ENCODE measurements around the gene NLRX1.
A peak's percentile ranks its signal among the peaks of the same experiment; 100 is the strongest.
"Not testable (repeated sequence)": the region's sequence is repeated elsewhere in the genome, so short reads cannot be mapped to it uniquely, and the experiment has no call there.

NLRX1 gene

GRCh38 chr11:119180729-119181676, 12.5 kb downstream of the NLRX1 start:
- no peak for DNase-seq
- in situ Hi-C loops (cut with HindIII; ENCODE audit: low pct_ligation_motif_present, low pct_unique_long_range_greater_than_20kb, low sequenced_read_pairs), result no loop called here

- DNase-seq, result no peak
- in situ Hi-C loops (cut with HindIII; ENCODE audit: low pct_ligation_motif_present, low pct_unique_long_range_greater_than_20kb, low sequenced_read_pairs), result no loop called here
Observed at GRCh38 chr11:119181677-119182412, 13.3 kb downstream of the NLRX1 start.

DNA sequence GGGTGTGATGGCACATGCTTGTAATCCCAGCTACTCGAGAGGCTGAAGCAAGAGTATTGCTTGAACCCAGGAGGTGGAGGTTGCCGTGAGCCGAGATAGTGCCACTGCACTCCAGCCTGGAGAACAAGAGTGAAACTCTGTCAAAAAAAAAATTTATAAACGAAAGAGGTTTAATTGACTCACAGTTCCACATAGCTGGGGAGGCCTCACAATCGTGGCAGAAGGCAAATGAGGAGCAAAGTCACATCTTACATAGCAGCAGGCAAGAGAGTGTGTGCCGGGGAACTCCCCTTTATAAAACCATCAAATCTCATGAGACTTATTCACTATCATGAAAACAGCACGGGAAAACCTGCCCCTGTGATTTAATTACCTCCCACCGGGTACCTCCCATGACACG, 15.9 kb downstream of the NLRX1 start:
- in situ Hi-C loops (cut with HindIII; ENCODE audit: low pct_ligation_motif_present, low pct_unique_long_range_greater_than_20kb, low sequenced_read_pairs); DNase-seq: not testable (repeated sequence)

DNA sequence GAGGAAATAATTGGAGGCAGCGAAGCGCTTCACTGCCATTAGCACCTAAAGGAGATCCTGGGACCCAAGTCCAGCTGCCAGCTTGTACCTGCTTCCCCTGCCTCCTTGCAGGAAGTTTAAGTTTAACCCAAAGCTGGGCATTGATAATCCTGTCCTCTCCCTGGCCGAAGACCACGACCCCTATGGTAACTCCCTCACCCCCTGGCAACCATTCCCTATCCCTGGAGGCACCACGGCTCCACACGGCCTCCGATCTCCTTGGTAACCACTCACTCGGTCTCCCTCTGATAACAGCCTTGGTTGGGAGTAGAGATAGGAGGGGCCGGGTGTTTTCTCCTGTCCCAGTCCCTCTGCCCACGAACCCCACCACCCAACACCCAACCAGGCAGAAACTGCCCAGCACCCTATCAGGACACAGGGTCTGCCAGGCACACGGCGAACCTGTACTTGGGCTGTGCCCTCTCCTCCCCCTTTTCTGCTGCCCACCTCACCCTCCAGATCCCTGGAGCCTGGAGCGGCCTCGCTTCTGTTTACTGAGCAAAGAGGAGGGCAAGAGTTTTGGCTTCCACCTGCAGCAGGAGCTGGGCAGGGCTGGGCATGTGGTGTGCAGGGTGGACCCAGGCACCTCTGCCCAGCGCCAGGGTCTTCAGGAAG, 17.6 kb downstream of the NLRX1 start:
- in situ Hi-C loops (cut with HindIII; ENCODE audit: low pct_ligation_motif_present, low pct_unique_long_range_greater_than_20kb, low sequenced_read_pairs), result no loop called here
- DNase-seq, result no peak

GRCh38 chr11:119187123-119187892, 18.8 kb downstream of the NLRX1 start:
- no peak for DNase-seq
- in situ Hi-C loops (cut with HindIII; ENCODE audit: low pct_ligation_motif_present, low pct_unique_long_range_greater_than_20kb, low sequenced_read_pairs), result no loop called here

DNA sequence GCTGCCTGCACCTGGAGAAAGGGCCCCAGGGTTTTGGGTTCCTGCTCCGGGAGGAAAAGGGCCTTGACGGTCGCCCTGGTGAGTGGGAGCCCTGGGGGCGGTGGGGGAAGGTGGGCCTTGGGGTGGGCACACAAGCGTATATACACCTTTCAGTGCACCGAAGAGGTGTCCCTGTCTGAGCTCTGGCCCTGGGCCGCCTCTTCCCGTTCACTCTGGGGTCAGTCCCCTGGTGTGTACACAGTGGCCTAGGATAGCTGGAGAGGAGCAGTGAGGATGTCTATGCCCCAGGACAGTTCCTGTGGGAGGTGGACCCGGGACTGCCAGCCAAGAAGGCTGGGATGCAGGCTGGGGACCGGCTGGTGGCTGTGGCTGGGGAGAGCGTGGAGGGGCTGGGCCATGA, 19.5 kb downstream of the NLRX1 start:
- in situ Hi-C loops (cut with HindIII; ENCODE audit: low pct_ligation_motif_present, low pct_unique_long_range_greater_than_20kb, low sequenced_read_pairs), result no loop called here
- no peak for DNase-seq

GRCh38 chr11:119188887-119189286, 20.4 kb downstream of the NLRX1 start:
- no peak for DNase-seq
- in situ Hi-C loops (cut with HindIII; ENCODE audit: low pct_ligation_motif_present, low pct_unique_long_range_greater_than_20kb, low sequenced_read_pairs), result no loop called here

GRCh38 chr11:119189393-119189792, 20.9 kb downstream of the NLRX1 start:
- no peak for DNase-seq
- in situ Hi-C loops (cut with HindIII; ENCODE audit: low pct_ligation_motif_present, low pct_unique_long_range_greater_than_20kb, low sequenced_read_pairs), result no loop called here

DNA sequence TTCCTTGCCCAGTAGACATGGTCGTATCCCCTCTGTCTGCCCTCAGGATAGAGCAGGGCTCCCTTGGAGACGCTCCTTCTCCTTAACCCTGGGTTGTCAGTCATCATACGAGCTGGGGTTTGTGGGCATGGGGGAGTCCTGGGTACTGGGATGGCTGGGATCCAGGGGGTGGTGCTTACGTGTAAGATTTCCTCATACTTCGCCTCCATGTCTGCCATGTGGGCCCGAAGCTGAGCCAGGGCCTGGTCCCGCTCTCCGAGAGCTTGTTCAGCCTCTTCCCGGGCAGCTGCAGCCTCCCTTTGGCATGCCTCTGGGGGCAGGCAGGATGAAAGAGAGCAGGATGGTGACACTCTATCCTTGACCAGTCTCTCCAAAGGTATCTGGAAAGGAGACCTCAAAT, 22.0 kb downstream of the NLRX1 start:
- in situ Hi-C loops (cut with HindIII; ENCODE audit: low pct_ligation_motif_present, low pct_unique_long_range_greater_than_20kb, low sequenced_read_pairs), result no loop called here
- DNase-seq, result no peak

- in situ Hi-C loops (cut with HindIII; ENCODE audit: low pct_ligation_motif_present, low pct_unique_long_range_greater_than_20kb, low sequenced_read_pairs); DNase-seq: not testable (repeated sequence)
Observed at GRCh38 chr11:119191265-119191664, 22.7 kb downstream of the NLRX1 start.

GRCh38 chr11:119192111-119192510, 23.6 kb downstream of the NLRX1 start:
- in situ Hi-C loops (cut with HindIII; ENCODE audit: low pct_ligation_motif_present, low pct_unique_long_range_greater_than_20kb, low sequenced_read_pairs), result no loop called here
- no peak for DNase-seq

DNA sequence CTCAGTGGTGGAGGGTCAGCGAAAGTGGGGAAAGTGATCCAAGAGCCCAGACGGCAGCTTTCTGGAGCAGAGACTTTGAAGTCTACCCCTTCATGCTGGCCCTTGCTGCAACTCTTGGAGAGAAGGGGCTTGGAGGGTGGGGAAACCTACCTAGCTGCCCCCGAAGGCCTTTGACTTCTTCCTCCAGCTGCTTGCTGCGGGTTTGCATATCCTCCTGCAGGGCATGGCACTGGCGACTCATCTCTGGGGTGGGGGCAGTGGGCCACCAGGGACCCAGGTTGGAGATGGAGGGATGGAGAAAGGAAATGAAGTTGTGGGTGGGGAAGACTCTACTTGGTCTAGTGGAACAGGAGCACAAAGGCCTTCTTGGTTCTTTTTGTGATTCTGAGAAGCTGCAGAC, 24.5 kb downstream of the NLRX1 start:
- in situ Hi-C loops (cut with HindIII; ENCODE audit: low pct_ligation_motif_present, low pct_unique_long_range_greater_than_20kb, low sequenced_read_pairs), result no loop called here
- no peak for DNase-seq

DNA sequence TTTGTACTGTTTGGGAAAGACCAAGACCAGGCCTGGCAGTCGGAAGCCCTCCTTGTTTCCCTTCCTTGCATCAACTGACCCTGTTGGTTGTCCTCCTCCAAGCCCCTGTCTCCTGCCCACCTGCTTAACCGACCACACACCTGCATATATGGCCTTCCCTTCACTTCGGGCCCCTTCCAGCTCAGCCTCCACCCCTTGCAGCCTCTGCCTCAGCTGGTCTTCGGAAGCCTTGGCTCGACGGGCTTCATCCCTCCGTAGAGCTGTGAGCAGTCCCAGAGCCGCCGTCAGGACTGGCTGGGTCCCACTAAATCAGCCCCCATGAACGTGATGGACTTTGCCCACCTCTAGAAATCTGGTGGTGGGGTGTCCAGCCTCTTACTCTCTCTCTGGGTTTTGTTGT, 25.1 kb downstream of the NLRX1 start:
- no peak for DNase-seq

DNA sequence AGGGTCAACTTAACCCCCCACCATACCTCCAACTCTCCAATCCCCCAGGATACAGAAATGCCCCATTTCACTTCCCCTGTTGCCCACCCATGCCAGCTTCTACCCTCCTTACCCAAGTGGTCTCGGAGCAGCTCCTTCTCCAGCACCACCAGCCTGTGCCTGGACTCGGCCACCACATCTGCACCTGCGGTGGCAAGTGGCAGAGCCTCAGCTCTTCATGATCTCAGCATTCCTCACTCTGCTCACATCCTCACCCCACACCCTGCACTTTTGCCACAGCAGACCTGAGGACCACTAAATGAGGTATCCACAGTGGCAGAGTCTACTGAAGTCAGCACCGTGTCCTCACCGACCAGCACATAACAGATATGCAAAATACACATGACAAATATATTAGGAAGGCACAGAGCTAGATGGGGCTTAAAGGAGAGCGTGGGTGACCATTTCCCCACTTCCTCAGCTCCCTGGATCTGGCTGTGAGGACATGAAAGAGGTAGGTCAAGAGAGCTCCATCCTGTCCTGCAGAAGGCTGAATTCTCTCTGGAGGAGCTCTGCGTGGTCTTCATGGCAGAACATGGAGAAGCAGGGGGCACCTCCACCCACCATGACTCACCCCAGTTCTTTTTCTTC, 26.4 kb downstream of the NLRX1 start:
- DNase-seq, result no peak
- in situ Hi-C loops (cut with HindIII; ENCODE audit: low pct_ligation_motif_present, low pct_unique_long_range_greater_than_20kb, low sequenced_read_pairs), result no loop called here

More for the DNA sequence above, 25.1 kb downstream of the NLRX1 start:
- in situ Hi-C loops (cut with HindIII; ENCODE audit: low pct_ligation_motif_present, low pct_unique_long_range_greater_than_20kb, low sequenced_read_pairs), result no loop called here

- DNase-seq, result peak; percentile 21
- in situ Hi-C loops (cut with HindIII; ENCODE audit: low pct_ligation_motif_present, low pct_unique_long_range_greater_than_20kb, low sequenced_read_pairs), result no loop called here
Observed at GRCh38 chr11:119195680-119196079, 27.2 kb downstream of the NLRX1 start.

GRCh38 chr11:119196833-119197483, 28.4 kb downstream of the NLRX1 start:
- DNase-seq, result peak; percentile 75
- in situ Hi-C loops (cut with HindIII; ENCODE audit: low pct_ligation_motif_present, low pct_unique_long_range_greater_than_20kb, low sequenced_read_pairs), result no loop called here

- in situ Hi-C loops (cut with HindIII; ENCODE audit: low pct_ligation_motif_present, low pct_unique_long_range_greater_than_20kb, low sequenced_read_pairs), result no loop called here
Observed at GRCh38 chr11:119198925-119199324, 30.4 kb downstream of the NLRX1 start.

GRCh38 chr11:119201236-119201635, 32.7 kb downstream of the NLRX1 start:
- DNase-seq; in situ Hi-C loops (cut with HindIII; ENCODE audit: low pct_ligation_motif_present, low pct_unique_long_range_greater_than_20kb, low sequenced_read_pairs): not testable (repeated sequence)

More at GRCh38 chr11:119198925-119199324, 30.4 kb downstream of the NLRX1 start:
- DNase-seq, result no peak

Data from ACHN (cell line).